GM03348 (cell line): ENCODE measurements around the gene JMJD7.

Experiments
- DNase-seq: peaks from one replicate; pipeline ENCODE4 v3.0.0; 2012; ENCODE audit warnings: low spot score

JMJD7 gene

GRCh38 chr15:41827880-41828806 is at the start of gene JMJD7:
TSS of gene JMJD7 (plus strand) at chr15:41828092. CDS start at chr15:41828125, 33 bp downstream.
- peak; percentile 100 for DNase-seq

GRCh38 chr15:41778521-41778920 is 49.4 kb upstream of the JMJD7 start:
- no peak for DNase-seq

GRCh38 chr15:41779662-41780157 is 48.2 kb upstream of the JMJD7 start:
- no peak for DNase-seq

GRCh38 chr15:41780266-41780665 is 47.6 kb upstream of the JMJD7 start:
- DNase-seq, result no peak

GRCh38 chr15:41780727-41781126 is 47.2 kb upstream of the JMJD7 start:
- DNase-seq, result no peak

- no peak for DNase-seq
Measured at GRCh38 chr15:41782371-41783282, 45.3 kb upstream of the JMJD7 start.

- no peak for DNase-seq
Measured at GRCh38 chr15:41783296-41783695, 44.6 kb upstream of the JMJD7 start.

- no peak for DNase-seq
Measured at GRCh38 chr15:41788262-41788661, 39.6 kb upstream of the JMJD7 start.

- no peak for DNase-seq
Measured at GRCh38 chr15:41789236-41789635, 38.7 kb upstream of the JMJD7 start.

GRCh38 chr15:41789662-41790061 is 38.2 kb upstream of the JMJD7 start:
- no peak for DNase-seq

- no peak for DNase-seq
Measured at GRCh38 chr15:41790169-41790568, 37.7 kb upstream of the JMJD7 start.

- peak; percentile 38 for DNase-seq
Measured at GRCh38 chr15:41790756-41791546, 36.9 kb upstream of the JMJD7 start.

- DNase-seq, result no peak
Measured at GRCh38 chr15:41791547-41791937, 36.4 kb upstream of the JMJD7 start.

- DNase-seq, result no peak
Measured at GRCh38 chr15:41792000-41792637, 35.8 kb upstream of the JMJD7 start.

- DNase-seq, result no peak
Measured at GRCh38 chr15:41794081-41794480, 33.8 kb upstream of the JMJD7 start.

- peak; percentile 75 for DNase-seq
Measured at GRCh38 chr15:41795996-41796856, 31.7 kb upstream of the JMJD7 start.

- DNase-seq, result no peak
Measured at GRCh38 chr15:41797201-41797944, 30.5 kb upstream of the JMJD7 start.

- DNase-seq, result peak; percentile 38
Measured at GRCh38 chr15:41798607-41799487, 29.0 kb upstream of the JMJD7 start.

- DNase-seq, result no peak
Measured at GRCh38 chr15:41799488-41799805, 28.4 kb upstream of the JMJD7 start.
